NCI-H187 (cell line): Measurements from ENCODE around the gene HNRNPC.
"Not testable (repeated sequence)": the region's sequence is repeated elsewhere in the genome, so short reads cannot be mapped to it uniquely, and the experiment has no call there.

ENCODE experiments used
- DNase-seq, 2 experiments: peaks; one replicate each; lab custom pipeline; 2025; lab: John Stamatoyannopoulos, UW

Gene HNRNPC

GRCh38 chr14:21191809-21192446, 77.3 kb downstream of the HNRNPC start:
- peak; percentile 82 to 92 for DNase-seq

DNA sequence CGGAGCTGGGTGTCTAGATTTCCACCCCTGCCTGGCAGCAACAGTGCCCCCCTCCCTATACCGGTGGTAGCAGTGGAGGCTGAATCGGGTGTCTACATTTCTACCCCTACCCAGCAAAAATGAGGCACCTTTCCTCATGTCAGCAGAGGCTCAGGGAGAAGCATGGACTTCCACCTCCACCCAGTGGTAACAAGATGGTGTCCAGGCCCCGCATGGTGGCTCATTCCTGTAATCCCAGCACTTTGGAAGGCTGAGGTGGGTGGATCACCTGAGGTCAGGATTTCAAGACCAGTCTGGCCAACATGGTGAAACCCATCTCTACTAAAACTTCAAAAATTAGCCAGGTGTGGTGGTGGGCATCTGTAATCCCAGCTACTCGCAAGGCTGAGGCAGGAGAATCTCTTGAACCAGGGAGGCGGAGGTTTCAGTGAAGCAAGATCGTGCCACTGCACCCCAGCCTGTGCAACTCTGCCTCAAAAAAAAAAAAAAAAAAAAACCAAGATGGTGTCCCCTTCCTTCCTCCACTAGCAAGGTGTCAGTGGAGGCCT, 77.9 kb downstream of the HNRNPC start:
- DNase-seq = no peak

DNA sequence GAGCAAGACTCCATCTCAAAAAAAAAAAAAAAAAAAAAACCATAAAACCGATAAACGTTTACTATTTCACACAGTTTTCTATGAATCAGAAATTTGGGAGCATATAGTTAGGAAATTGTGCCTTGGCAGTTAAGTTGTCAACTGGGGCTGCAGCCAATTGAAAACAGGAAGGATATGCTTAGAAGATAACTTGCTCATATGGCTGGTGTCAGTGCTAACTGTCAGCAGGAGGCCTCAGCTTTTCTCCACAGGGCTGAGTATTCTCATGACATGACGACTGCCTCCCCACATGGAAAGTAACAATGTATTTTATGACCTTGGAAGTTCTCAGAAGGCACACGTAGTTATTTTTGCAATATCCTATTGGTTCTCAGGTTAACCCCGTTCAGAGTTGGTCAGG, 83.8 kb downstream of the HNRNPC start:
- DNase-seq = no peak

GRCh38 chr14:21184254-21184653, 85.0 kb downstream of the HNRNPC start:
- DNase-seq = no peak

- no peak for DNase-seq
Measured at GRCh38 chr14:21182166-21182565, 87.1 kb downstream of the HNRNPC start.

DNA sequence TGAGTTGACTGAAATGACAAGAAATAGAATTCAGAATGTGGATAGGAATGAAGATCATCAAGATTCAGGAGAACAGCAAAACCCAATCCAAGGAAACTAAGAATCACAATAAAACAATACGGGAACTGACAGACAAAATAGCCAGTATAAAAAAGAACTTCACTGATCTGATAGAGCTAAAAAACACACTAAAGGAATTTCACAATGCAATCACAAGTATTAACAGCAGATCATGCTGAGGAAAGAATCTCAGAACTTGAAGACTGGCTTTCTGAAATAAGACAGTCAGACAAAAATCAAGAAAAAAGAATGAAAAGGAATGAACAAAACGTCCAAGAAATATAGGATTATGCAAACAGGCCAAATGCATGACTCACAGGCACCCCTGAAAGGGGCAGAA, 98.1 kb downstream of the HNRNPC start:
- DNase-seq = no peak

DNA sequence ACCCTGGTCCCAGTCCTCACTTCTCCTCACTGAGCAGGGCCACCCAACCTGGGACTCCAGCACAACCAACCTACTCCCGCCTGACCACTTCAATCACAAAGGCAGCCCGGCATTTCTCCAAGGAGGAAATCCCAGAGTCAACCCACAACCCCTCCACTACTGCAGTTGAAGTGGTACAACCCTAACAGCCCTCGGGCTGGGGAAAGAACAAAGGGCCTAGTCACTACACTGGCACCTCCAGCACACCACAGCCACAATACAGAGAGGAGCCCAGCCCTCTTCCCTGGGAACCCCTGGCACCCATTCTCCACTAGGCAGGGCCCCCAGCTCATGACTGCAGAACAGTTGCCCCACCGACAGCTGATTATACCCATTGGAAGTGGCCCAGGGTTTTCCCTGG, 99.7 kb downstream of the HNRNPC start:
- DNase-seq = no peak

DNA sequence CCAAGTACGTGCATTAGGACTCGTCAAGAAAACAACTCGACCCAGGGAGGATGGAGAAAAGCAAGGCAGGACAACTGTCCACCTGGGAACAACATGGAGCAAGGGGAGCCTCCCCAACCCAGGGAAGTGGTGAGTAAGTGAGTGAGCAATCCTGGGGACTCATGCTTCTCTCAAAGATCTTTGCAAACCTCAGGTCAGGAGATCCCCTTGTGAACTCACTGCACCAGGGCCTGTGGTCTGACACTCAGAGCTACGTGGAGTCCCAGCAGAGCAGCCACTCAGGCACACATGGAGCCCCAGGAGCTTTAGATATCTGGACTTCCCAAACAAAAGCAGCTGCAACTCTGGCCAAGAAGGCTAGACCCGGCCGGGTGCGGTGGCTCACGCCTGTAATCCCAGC, 101.2 kb downstream of the HNRNPC start:
- no peak for DNase-seq

GRCh38 chr14:21165670-21166069, 103.6 kb downstream of the HNRNPC start:
- DNase-seq = not testable (repeated sequence)

- not testable (repeated sequence) for DNase-seq
Measured at GRCh38 chr14:21165002-21165605, 104.1 kb downstream of the HNRNPC start.

- no peak for DNase-seq
Measured at GRCh38 chr14:21163871-21164291, 105.4 kb downstream of the HNRNPC start.

DNA sequence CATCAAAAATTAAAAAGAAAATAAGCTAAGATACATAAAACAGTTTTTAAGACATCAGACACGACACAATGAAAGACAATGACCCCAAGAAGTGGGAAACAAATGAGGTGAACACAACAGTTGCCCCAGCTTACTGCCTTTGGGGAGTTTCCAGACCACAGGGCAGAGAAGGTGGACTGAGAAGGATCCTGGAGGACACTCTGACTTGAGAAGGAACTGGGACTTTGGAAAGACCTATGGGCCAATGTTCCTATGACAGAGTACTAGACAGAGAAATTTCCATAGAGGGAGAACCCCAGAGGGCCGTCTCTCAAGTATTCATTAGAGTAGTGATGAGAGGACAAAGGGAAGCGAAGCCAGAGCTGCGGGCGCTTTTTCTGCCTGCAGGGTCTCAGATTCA, 107.2 kb downstream of the HNRNPC start:
- DNase-seq = no peak

DNA sequence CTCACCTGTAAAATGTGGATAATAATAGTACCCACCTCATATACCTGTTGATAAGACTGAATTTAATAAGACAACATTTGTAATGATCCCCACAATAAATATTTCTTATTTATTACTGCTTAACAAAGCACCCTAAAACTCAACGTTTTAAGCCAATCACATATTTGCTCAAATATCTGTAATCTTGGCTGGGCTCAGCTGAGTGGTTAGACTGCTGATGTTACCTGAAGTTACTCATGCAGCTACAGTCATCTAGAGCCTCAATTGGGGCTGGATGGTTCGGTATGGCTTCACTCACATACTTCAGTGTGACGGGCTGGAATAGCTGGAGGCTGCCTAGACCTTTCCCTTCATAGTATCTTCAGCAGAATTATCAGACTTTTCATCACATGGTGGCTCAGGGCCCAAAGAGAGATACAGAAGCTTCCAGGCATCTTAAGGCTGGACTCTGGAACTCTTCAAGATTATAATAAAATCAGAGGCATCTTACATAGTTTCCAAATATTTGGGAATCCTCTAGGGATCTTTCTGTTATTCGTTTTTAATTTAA, 109.1 kb downstream of the HNRNPC start:
- DNase-seq = no peak
